Testis (tissue), 3 donors: ENCODE measurements around the gene POFUT1. TPM values are rescaled to one million over a fixed set of nuclear protein-coding genes. Genes with fewer than 3 reads are reported as not detected.

Experiments used
- DNase-seq: peaks from one replicate; pipeline ENCODE4 v3.0.0-alpha.2; 2019
- H3K27ac ChIP-seq, 2 donors: fragments of 200-600 bp; sonication (generic); one replicate each; pipeline ENCODE4 v1.5.1; 2019
- H3K27me3 ChIP-seq: fragments of 200-600 bp; sonication (generic); one replicate; pipeline ENCODE4 v1.5.1; 2019
- H3K36me3 ChIP-seq: fragments of 200-600 bp; sonication (generic); one replicate; pipeline ENCODE4 v1.5.1; 2017; ENCODE audit warnings: low read depth; ENCODE audit errors: missing control alignments
- H3K4me1 ChIP-seq: fragments of 200-600 bp; sonication (generic); one replicate; pipeline ENCODE4 v1.5.1; 2019
- H3K4me3 ChIP-seq, 2 donors: fragments of 200-600 bp; sonication (generic); one replicate each; pipeline ENCODE4 v1.5.1; 2017 to 2019
- H3K9me3 ChIP-seq: fragments of 200-600 bp; sonication (generic); one replicate; pipeline ENCODE4 v1.5.1; 2017
- CTCF ChIP-seq, 3 experiments: fragments of 450-650 bp in 2 of 3; fragments of 200-600 bp in 1 of 3; sonication (generic) in 1 of 3; IDR thresholded peaks; one replicate each; pipeline ENCODE4 v1.5.1; 2016 to 2019; ENCODE audit warnings: antibody characterized with exemption in 3 of 3, mild to moderate bottlenecking in 2 of 3, moderate library complexity in 1 of 3
- POLR2A ChIP-seq: fragments of 450-650 bp; IDR thresholded peaks from one replicate; pipeline ENCODE4 v1.6.1; 2017; ENCODE audit warnings: antibody characterized with exemption, mild to moderate bottlenecking, moderate library complexity
- WGBS, 2 donors: methylation state at CpG; one replicate each; pipeline ENCODE4 v1.1.5; 2018; 5-methylcytosine and 5-hydroxymethylcytosine counted together
- intact Hi-C: fragments of 100-400 bp; cut with DNase I; formaldehyde crosslinking; loops from one replicate; pipeline ENCODE4 v1.15.1; 2023; ENCODE audit warnings: low total_unique reads
- polyA plus RNA-seq: library from polyadenylated mRNA; stranded (reverse); fragments of 350-450 nt; fragmentation: Illumina TruSeq; extraction: RNeasy Lipid Tissue Mini Kit (QIAGEN cat#74804); gene quantifications from one replicate; pipeline ENCODE4 v1.2.3, GENCODE V29; 2014; ENCODE audit warnings: low read depth, low replicate concordance; ENCODE audit not compliant: insufficient read depth
- total RNA-seq, 2 donors: library from RNA; depleted of rRNA; stranded (reverse); fragments of >200 nt; gene quantifications; one replicate each; pipeline ENCODE4 v1.2.3, GENCODE V29; 2016

POFUT1 gene
- total and polyA plus RNA-seq, 3 donors from 2014 or later = 31.0 to 54.2 (median 46.6) TPM

GRCh38 chr20:32213870-32214269 lies 6.2 kb downstream of the POFUT1 start:
- Histone ChIP-seq H3K4me3 (no peak overlapping the region), H3K27me3 (no peaks in the 10 kb centered on the region), H3K4me1 (peaks cover 10% of the 10 kb centered on the region), H3K27ac (no peak overlapping the region), H3K36me3 (no peaks in the 10 kb centered on the region), H3K9me3 (no peaks in the 10 kb centered on the region)
- WGBS, 2 donors = 89 to 90% methylated on average over 1 of the region's 1 CpG
- TF ChIP-seq POLR2A (no peak), CTCF (IDR thresholded peaks at IDR 0.05) (no peak)
- intact Hi-C loops = no loop called here
- DNase-seq = no peak

GRCh38 chr20:32215147-32215546 lies 7.5 kb downstream of the POFUT1 start:
- no peaks in the 10 kb centered on the region for H3K36me3 ChIP-seq
- no peak overlapping the region for H3K27ac ChIP-seq
- TF ChIP-seq POLR2A (no peak), CTCF (IDR thresholded peaks at IDR 0.05) (no peak)
- DNase-seq = no peak
- no peaks in the 10 kb centered on the region for H3K9me3 ChIP-seq
- 87 to 92% methylated on average over 8 of the region's 8 CpGs for WGBS, 2 donors
- no peaks in the 10 kb centered on the region for H3K4me1 ChIP-seq
- intact Hi-C loops = no loop called here
- H3K27me3 ChIP-seq = no peaks in the 10 kb centered on the region
- no peak overlapping the region for H3K4me3 ChIP-seq

GRCh38 chr20:32215729-32216128 lies 8.0 kb downstream of the POFUT1 start:
- H3K27me3 ChIP-seq = no peaks in the 10 kb centered on the region

GRCh38 chr20:32216179-32217142 lies 8.8 kb downstream of the POFUT1 start:
- no peaks in the 10 kb centered on the region for H3K36me3 ChIP-seq
- H3K9me3 ChIP-seq = no peaks in the 10 kb centered on the region
- WGBS, 2 donors = 85 to 95% methylated on average over 13 of the region's 13 CpGs
- H3K27ac ChIP-seq = no peak overlapping the region
- H3K4me3 ChIP-seq = no peak overlapping the region
- no peak for DNase-seq
- no peaks in the 10 kb centered on the region for H3K4me1 ChIP-seq
- intact Hi-C loops = no loop called here
- H3K27me3 ChIP-seq = no peaks in the 10 kb centered on the region
- TF ChIP-seq CTCF (IDR thresholded peaks at IDR 0.05) (no peak), POLR2A (no peak)

More at GRCh38 chr20:32215729-32216128, 8.0 kb downstream of the POFUT1 start:
- no peaks in the 10 kb centered on the region for H3K36me3 ChIP-seq
- no peaks in the 10 kb centered on the region for H3K9me3 ChIP-seq
- no peak for TF ChIP-seq POLR2A
- TF ChIP-seq CTCF (IDR thresholded peaks at IDR 0.05) = no peak
- WGBS, 2 donors = 93 to 94% methylated on average over 3 of the region's 3 CpGs
- H3K4me3 ChIP-seq = no peak overlapping the region
- no peaks in the 10 kb centered on the region for H3K4me1 ChIP-seq
- H3K27ac ChIP-seq = no peak overlapping the region
- no peak for DNase-seq
- intact Hi-C loops = no loop called here
